Measurements from ENCODE around the gene CYTH3. TPM values are rescaled to one million over a fixed set of nuclear protein-coding genes. Genes with fewer than 3 reads are reported as not detected.

Gene CYTH3
- total and polyA plus RNA-seq, 5 donors: 23.5 to 40.2 (median 29.1) TPM

DNA sequence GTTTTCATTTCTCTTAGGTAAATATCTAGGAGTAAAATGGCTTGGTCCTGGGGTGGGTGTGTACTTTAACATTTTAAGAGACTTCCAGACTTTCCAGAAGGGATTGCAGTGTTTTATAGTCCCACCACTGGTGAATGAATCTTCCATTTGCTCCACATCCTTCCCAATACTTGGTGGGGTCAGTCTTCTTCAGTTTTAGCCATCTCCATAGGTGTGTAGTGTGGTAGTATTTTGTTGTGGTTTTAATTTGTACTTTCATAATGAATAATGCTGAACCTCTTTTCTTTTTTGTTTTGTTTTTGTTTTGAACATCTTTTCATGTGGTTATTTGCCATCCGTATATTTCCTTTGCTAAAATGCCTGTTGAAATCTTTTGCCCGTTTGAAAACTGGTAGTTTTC, 154.9 kb downstream of the CYTH3 start:
- intact Hi-C loops (cut with DNase I): no loop called here
- ATAC-seq: no peak
- H3K9me3 ChIP-seq (ENCODE audit: control insufficient read depth, low read length): no peaks in the 10 kb centered on the region
- no peaks in the 10 kb centered on the region for H3K4me1 ChIP-seq (ENCODE audit: control insufficient read depth, insufficient read depth, low read length)
- DNase-seq: no peak
- no peak overlapping the region for H3K4me3 ChIP-seq (ENCODE audit: low read length)
- H3K27me3 ChIP-seq (ENCODE audit: control insufficient read depth, insufficient read depth): no peaks in the 10 kb centered on the region
- WGBS: 85% methylated on average over 2 of the region's 2 CpGs
- H3K27ac ChIP-seq (ENCODE audit: low read length): no peak overlapping the region

DNA sequence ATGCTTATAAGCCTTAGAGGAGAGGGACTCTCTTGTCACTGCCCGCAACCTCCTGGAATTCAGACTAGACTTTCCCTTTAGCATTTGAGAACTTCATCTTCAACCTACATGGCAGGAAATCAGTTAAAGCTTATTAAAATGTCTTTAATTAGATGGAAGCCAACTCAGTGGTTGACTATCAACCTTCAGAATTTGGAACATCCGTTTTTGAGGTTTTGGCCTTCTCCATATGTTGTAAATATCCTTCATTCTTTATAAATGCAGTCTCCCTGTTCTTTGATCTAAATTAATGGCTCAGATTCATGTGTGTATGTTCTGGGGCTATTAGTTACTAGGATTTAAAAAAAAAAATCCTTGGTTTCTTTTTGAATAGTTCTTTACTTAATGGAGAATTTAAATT, 156.2 kb downstream of the CYTH3 start:
- Histone ChIP-seq H3K4me1 (ENCODE audit: control insufficient read depth, insufficient read depth, low read length) (no peaks in the 10 kb centered on the region), H3K4me3 (ENCODE audit: low read length) (no peak overlapping the region), H3K27ac (ENCODE audit: low read length) (no peak overlapping the region), H3K9me3 (ENCODE audit: control insufficient read depth, low read length) (no peaks in the 10 kb centered on the region), H3K27me3 (ENCODE audit: control insufficient read depth, insufficient read depth) (no peaks in the 10 kb centered on the region)
- intact Hi-C loops (cut with DNase I): no loop called here
- ATAC-seq: no peak
- no peak for DNase-seq
- 91% methylated on average over 2 of the region's 2 CpGs for whole genome bisulfite sequencing

Other genes starting within 250 kb of the CYTH3 start
- gene ANKRD61, start 241.2 kb downstream of the CYTH3 start, total RNA-seq: not detected
- 0.11 TPM for gene ANKRD61, start 241.2 kb downstream of the CYTH3 start, polyA plus RNA-seq
- 10 to 100 TPM; 45.7 to 53.9 (median 49.0) TPM for gene EIF2AK1, start 213.4 kb downstream of the CYTH3 start, total RNA-seq
- gene EIF2AK1, start 213.4 kb downstream of the CYTH3 start, polyA plus RNA-seq: 33.3 TPM
- 1 to 10 TPM; 4.5 to 6.8 (median 5.4) TPM for gene USP42, start 167.7 kb downstream of the CYTH3 start, total RNA-seq
- gene USP42, start 167.7 kb downstream of the CYTH3 start, polyA plus RNA-seq: 2.2 TPM
- 10 to 100 TPM; 14.0 to 21.7 (median 20.1) TPM for gene FAM220A, start 76.3 kb upstream of the CYTH3 start, total RNA-seq
- gene FAM220A, start 76.3 kb upstream of the CYTH3 start, polyA plus RNA-seq: 15.4 TPM
- 100 to 1,000 TPM; 145 to 164 (median 153) TPM for gene RAC1, start 101.9 kb upstream of the CYTH3 start, total RNA-seq
- gene RAC1, start 101.9 kb upstream of the CYTH3 start, polyA plus RNA-seq: 110 TPM
- gene DAGLB, start 175.3 kb upstream of the CYTH3 start, total RNA-seq: 1 to 10 TPM; 7.9 to 9.9 (median 9.1) TPM
- gene DAGLB, start 175.3 kb upstream of the CYTH3 start, polyA plus RNA-seq: 5.4 TPM
- 100 to 1,000 TPM in 1 of 4 donors, 10 to 100 TPM in 3; 56.0 to 114 (median 79.5) TPM for gene KDELR2, start 211.5 kb upstream of the CYTH3 start, total RNA-seq
- 58.1 TPM for gene KDELR2, start 211.5 kb upstream of the CYTH3 start, polyA plus RNA-seq

Measured in right cardiac atrium (tissue), 5 donors.